HG03469 (cell line): ENCODE results near the gene CAPZB.

Experiments
- ATAC-seq: cut with Tn5 transposase; IDR thresholded peaks from one replicate; pipeline ENCODE4 v1.9.1; 2021; ENCODE audit warnings: mild to moderate bottlenecking, moderate library complexity, moderate number of reproducible peaks; ENCODE audit not compliant: unreplicated experiment

CAPZB gene

DNA sequence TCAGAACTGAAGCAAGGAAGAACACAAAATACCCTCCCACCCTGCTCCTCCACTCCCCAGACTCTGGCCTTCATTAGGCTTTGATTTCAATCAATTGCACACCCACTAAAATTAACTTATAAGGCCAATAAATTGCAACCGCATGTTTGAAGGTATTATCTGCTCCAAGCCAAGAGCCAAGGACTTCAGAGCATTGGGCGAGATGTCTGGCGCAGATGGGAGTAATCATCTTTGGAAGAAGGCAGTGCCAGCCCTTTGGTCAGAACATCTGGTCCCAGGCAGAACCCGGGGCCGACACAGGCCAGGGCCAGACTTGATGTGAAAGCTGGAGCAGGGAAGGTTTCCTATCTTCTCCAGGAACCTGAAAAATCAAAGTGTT, 113.2 kb downstream of the CAPZB start:
- ATAC-seq, result no peak

DNA sequence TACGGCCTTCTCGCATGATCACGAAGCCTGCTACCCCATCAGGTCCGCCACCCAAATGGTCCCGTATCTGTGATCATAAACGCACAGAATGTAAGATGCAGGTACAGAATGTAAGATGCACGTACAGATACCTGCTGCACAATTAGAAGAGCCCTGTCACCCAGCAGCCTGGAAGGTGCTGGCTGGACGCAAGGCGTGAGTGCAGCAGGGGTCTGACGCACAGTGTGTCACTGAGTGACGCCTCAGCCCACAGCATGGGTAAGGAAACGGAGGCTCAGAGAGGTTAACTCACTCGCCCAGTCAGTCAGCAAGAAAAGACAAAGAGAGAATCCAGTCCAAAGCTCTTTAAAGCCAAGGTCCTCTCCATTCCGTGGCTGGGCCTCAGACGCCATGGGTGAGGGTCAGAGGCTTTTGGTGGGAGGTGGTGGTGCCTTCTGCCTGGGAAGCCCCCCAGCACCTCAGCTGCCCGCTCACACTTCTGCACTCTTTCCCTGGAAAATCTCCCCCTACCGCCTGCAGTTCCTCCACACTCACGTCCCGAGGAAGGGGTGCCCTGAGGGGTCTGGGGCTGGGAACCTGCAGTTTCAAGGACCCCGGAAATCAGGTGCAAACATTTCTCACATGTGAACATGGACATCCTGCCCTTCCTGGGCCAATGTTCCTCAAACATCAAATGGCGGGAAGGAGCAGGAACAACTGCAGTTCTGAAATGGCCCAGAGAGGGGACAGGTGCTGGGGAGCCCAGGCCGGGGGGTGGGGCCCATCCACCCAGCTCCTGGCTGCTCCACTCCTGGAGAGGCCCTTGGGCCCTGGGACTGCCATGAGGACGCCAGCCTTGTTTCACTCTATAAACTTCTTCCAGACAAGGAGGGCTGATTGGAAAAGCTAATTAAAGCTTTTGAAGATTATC, 113.9 kb downstream of the CAPZB start:
- ATAC-seq, result no peak

GRCh38 chr1:19370453-19371170, 114.7 kb downstream of the CAPZB start:
- ATAC-seq, result no peak

DNA sequence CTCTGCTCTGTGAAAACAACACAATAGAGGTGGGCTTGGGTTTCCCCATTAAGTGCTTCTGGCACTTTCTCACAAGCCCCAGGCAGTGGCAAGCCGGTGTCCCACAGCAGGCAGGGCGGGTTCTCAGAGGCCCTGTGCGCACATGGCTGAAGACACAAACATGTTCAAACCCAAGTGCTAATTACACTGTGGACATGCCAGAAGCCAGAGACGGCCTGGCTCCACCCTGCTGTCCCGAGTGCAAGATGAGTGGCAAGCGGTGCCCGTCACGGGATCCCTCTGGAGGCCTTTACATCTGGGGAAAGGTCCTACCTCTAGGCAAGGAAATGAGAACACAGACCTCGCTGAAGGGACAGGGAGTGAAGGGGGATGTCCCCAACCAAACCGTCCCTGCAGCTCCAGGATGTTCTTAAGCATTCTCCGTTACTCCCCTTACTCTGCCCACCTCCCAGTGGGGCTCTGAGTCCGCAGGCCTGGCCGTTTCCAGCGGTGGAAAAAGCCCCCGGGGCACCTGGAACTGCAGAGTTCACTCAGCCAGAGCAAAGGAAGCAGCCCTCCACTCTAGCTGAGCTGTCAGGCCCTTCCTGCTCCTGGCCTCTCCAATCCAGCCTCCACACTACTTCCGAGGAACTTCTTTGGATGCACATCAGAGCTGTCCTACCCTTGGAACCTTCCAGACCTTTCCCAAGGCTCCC, 115.8 kb downstream of the CAPZB start:
- ATAC-seq, result no peak

DNA sequence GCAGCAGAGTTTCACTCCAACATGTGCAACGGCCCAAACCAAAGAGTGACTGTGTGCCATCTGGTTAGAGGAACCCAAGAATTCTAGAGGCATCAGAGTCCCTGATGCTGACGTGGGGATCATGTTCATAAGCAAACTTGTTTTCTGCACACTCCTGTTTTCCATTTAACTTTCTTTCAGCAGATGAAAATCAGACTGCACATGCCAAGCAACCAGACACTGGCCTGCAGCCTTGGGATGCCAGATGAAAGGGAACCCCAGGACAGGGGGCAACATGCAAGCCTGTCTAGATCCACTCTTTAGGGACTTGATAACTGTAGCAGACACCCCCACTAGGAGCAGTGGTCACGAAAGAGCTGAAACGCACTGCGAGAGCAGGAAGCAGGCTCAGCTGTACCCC, 116.4 kb downstream of the CAPZB start:
- no peak for ATAC-seq

- no peak for ATAC-seq
These were observed 117.3 kb downstream of the CAPZB start for GRCh38 chr1:19368050-19368449.

DNA sequence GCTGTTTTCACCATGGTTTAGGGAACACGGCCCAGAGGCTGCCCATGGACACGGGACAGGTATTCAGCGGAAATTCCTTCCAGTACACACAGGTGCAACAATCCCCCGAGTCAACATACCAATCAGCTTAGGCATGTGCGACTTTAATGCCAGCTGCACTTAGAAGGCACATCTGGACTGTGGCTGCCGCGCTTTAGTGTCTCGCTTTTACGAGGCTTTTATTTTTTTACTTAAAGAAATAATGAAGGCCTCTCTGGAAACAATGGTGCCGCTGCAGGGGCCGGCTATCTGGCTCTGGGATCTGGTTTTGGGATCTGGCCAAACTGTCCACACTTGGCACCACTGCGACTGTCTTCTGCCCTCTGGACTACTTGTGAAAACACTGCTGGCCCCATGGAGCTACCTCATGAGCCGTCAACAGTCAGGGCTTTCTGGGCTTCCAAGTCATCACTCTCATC, 117.7 kb downstream of the CAPZB start:
- no peak for ATAC-seq

- no peak for ATAC-seq
These were observed 118.5 kb downstream of the CAPZB start for GRCh38 chr1:19366599-19367536.

- no peak for ATAC-seq
These were observed 119.6 kb downstream of the CAPZB start for GRCh38 chr1:19365721-19366120.

DNA sequence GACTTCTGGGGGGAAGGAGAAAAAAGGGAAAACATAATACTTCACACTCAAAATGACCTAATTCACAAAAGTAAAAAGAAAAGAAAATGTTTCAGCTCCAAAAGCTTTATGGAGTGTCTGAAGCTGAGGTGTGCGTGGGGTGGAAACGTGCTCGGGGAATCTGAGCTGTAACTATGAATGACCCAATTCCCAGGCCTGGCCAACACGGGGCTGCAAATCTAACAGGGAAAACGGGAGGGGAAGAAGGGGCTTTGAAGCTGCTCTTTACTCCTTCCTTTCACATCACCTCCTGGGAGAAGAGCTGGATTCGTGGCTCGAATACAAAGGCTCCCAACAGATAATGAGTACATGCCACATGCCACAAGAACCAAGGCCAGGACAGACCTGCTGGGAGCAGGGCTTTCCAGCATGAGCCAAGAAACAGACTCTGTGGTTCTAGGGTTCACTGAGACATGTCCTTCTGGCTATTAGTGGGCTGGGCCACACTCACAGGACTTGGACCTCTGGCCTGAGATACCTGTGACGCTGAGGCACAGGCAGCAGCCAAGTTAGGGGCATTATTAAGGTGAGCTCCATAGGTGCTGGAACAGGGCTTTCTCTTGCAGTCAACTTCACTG, 121.7 kb downstream of the CAPZB start:
- ATAC-seq, result no peak

DNA sequence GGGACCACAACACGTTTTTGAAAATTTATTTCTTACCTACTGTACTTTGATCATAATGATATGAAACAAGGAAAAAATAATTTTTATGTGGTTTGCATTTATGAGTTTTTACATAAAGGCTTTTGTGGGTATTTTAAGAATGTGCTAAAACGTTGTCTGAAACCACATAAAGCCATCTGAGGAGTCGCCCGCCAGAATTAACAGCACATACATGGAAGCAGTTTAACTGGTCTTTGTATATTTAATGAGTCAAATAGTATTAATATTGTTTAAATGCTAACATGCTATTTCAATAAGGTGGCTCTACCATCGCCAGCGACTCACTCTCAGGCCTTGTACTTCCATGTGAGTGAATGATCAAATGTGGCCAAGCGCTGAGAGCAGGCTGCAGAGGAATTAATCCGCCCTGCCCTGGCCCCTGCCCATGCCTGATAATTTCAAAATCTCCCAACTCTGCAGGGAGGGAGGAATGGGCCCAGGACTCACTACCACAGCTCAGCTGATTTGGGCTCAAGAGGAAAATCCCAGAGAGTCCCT, 123.7 kb downstream of the CAPZB start:
- no peak for ATAC-seq

DNA sequence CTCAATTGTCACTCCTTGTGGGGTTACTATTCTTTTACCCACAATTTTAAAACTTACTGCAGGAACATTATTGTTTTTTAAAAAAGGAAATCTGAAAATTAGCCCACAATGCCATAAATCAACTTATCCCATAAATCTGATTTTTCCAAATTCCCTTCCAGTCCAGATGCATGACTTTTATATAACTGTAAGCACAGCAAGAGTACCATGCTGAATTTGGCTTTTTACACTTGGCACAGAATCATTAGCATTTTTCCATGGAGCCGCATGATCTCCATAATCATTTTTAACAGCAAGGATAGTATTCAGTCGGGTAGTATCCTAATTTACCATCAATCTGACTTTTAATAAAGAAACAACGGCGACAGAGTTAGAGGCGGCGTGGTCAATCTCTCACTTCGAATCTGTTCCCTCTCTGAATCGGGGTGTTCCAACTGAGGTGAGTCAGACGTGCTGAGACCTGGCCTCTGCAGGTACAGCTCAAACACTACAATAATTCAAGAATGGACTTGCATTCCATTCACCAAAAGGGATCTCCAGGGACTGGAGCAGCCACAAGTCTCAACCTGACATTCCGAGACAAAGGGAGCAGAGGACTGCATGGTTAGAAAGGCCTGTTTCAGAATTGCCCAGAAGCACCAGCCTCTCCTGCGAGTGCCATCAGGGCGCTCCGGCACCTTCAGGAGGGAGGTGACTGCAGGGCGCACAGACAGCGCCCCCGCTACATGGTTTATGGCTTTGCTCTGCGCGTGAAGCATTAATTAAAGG, 124.3 kb downstream of the CAPZB start:
- ATAC-seq, result no peak

- ATAC-seq, result no peak
These were observed 124.9 kb downstream of the CAPZB start for GRCh38 chr1:19360432-19360831.

DNA sequence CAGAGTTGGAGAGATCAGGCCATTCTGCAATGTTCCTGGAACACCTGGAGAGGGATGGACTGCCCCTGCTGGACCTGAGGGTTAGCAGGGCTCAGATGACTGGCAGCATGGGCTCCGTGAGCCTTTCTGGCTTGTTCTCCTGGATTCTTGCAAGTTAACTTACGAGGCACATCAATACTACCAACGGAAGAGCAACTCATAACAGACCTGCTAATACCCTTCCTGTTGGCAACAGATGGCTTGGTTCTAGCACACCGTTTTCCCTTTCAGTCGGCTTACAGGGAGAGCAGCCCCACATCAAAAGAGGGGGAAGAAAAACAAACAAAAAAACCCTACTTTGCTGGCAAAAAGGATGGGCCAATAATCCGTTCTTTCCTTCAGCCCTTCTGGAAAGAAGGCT, 125.3 kb downstream of the CAPZB start:
- no peak for ATAC-seq

DNA sequence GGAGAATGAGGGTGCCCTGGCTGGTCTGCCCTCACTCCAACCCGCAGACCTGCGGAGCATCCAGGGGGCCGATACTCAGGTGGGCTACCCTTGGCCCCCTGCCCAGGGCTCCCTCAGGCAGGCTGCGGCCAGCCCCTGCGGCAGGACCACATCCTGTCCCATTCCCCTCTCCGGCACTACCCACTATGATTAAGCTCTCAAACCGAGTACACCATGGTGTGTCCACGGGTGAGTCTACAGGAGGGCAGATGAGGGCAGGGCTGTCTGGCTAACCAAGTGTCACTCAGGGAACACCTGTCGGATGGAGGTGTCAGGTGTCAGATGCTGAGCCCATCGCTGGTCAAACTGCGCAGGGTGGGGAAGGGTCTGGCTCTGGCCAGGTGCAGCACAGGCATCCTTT, 126.0 kb downstream of the CAPZB start:
- no peak for ATAC-seq

GRCh38 chr1:19358710-19359109, 126.6 kb downstream of the CAPZB start:
- ATAC-seq, result no peak

DNA sequence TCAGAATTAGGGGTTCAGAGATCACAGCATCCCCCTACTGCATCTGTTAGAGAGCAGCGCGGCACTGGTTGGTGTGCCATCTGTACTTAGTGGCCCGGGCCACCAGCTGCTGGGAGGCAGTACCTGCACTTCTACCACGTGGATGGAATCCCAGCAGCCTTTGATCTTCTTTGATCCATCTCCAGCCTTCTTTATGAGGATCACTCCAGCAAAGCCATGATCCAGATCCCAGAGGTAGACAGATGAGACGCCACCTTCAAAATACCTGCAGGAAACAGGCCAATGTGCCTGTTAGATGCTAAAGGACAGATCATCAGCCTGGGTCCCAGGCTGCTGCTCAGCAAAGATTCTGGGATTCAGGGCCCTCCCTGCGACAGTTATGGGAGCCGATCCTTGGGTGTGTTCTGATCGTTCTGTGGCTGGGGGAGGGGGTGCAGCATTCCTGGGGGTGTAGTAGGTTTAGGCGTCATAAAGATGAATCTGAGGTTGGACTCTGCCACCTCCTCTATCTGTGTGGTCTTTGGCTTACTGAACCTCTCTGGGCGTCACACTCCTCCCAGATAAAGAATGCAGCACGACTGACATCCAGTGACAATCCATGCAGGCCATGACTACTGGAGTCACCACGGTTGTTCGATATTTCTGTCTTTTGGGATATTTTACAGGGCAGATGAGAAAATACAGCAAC, 127.9 kb downstream of the CAPZB start:
- ATAC-seq, result no peak

DNA sequence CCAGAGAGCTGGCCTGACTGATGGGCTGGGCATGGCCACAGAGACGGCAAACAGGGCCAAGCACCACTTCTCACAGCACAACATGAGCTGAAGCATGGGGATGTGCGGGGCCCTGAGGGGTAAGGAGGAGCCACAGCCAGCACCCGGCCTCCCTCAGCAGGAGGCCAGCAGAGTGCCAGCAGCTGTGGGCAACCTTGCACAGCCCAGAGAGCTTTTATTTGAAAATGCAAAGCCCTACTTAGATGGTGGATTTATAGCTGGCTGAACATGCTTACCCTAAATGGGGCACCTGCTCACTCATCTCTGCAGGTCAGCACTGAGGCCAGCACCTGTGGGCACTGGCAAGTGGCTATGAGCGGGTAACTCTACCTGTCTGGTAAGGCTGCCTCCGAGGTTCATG, 129.1 kb downstream of the CAPZB start:
- no peak for ATAC-seq
